H1 (cell line): ENCODE data around the gene CCDC127. TPM values are rescaled to one million over a fixed set of nuclear protein-coding genes. Genes with fewer than 3 reads are reported as not detected.

Source experiments
- CTCF ChIA-PET: fragments of 300-600 bp; sonication (Branson Sonifier 250); formaldehyde crosslinking; loops from one replicate; lab custom pipeline; 2021; ENCODE audit not compliant: partially characterized antibody; lab: Charles Lee
- POLR2A ChIA-PET: fragments of 300-600 bp; sonication (Branson Sonifier 250); formaldehyde crosslinking; loops from one replicate; lab custom pipeline; 2021; ENCODE audit warnings: inconsistent platforms; ENCODE audit not compliant: partially characterized antibody; lab: Charles Lee
- DNase-seq, 2 experiments: peaks; one replicate each; pipeline versions ENCODE4 v3.0.0 to v3.0.0-alpha.2; 2010 to 2022; ENCODE audit warnings: low spot score in 2 of 2, low read depth in 1 of 2, mixed read lengths in 1 of 2
- FAIRE-seq: peaks from 2 replicates; lab custom pipeline; 2011; peaks lifted over from hg19 to GRCh38; lab: Jason Lieb, UNC
- H2AFZ ChIP-seq: 2 replicates; pipeline ENCODE4 v1.8.1; 2012; ENCODE audit warnings: low read length, inconsistent platforms
- H2AK5ac ChIP-seq: 2 replicates; pipeline ENCODE4 v1.6.1; 2013; ENCODE audit warnings: low read depth, low read length
- H2BK120ac ChIP-seq: replicated peaks from 2 replicates; pipeline ENCODE3; 2013; ENCODE audit warnings: low read depth, low read length, inconsistent platforms
- H2BK12ac ChIP-seq: 2 replicates; pipeline ENCODE4 v1.6.1; 2013; ENCODE audit warnings: low read depth, low read length
- H2BK15ac ChIP-seq: 2 replicates; pipeline ENCODE4 v1.6.1; 2013; ENCODE audit warnings: low read length
- H2BK20ac ChIP-seq: 2 replicates; pipeline ENCODE4 v1.6.1; 2013; ENCODE audit warnings: low read length
- H2BK5ac ChIP-seq: 2 replicates; pipeline ENCODE4 v1.6.1; 2013; ENCODE audit warnings: low read depth, low read length
- H3K14ac ChIP-seq: 2 replicates; pipeline ENCODE4 v1.6.1; 2013; ENCODE audit warnings: inconsistent platforms; ENCODE audit not compliant: insufficient read length
- H3K18ac ChIP-seq: 2 replicates; pipeline ENCODE4 v1.6.1; 2013; ENCODE audit warnings: low read length; ENCODE audit errors: extremely low read depth
- H3K23ac ChIP-seq: 2 replicates; pipeline ENCODE4 v1.6.1; 2013; ENCODE audit warnings: inconsistent platforms; ENCODE audit not compliant: insufficient read length
- H3K23me2 ChIP-seq: 2 replicates; pipeline ENCODE4 v1.6.1; 2013; ENCODE audit warnings: low read depth, low read length
- H3K27ac ChIP-seq: 2 replicates; pipeline ENCODE4 v1.6.1; 2011; ENCODE audit warnings: low read depth, low read length, inconsistent platforms
- H3K27me3 ChIP-seq, 4 experiments: replicated peaks in 1 of 4; 1 replicate in 1 of 4; 2 replicates in 3 of 4; pipeline versions ENCODE4 v1.6.1 to v1.8.1; 2011 to 2013; ENCODE audit warnings: low read length in 3 of 4, mild to moderate bottlenecking in 3 of 4, inconsistent platforms in 2 of 4, mixed read lengths in 2 of 4, moderate library complexity in 1 of 4; ENCODE audit not compliant: control insufficient read depth in 3 of 4, insufficient read depth in 3 of 4; ENCODE audit errors: extremely low read depth in 1 of 4
- H3K36me3 ChIP-seq, 4 experiments: 2 replicates each; pipeline versions ENCODE4 v1.6.1 to v1.8.1; 2011 to 2013; ENCODE audit warnings: mild to moderate bottlenecking in 4 of 4, low read length in 3 of 4, moderate library complexity in 2 of 4, control low read depth in 1 of 4, inconsistent platforms in 1 of 4; ENCODE audit not compliant: insufficient read depth in 4 of 4, control insufficient read depth in 2 of 4
- H3K4ac ChIP-seq: replicated peaks from 2 replicates; pipeline ENCODE3; 2013; ENCODE audit warnings: low read length, low read depth, mixed read lengths, inconsistent platforms; ENCODE audit not compliant: insufficient read length
- H3K4me1 ChIP-seq, 4 experiments: replicated peaks in 1 of 4; 1 replicate in 1 of 4; 2 replicates in 3 of 4; pipeline versions ENCODE4 v1.6.1 to v1.8.1; 2011 to 2013; ENCODE audit warnings: low read length in 3 of 4, inconsistent platforms in 2 of 4, mixed read lengths in 1 of 4; ENCODE audit not compliant: insufficient read depth in 4 of 4, control insufficient read depth in 3 of 4
- H3K4me2 ChIP-seq, 2 experiments: 2 replicates each; pipeline versions ENCODE4 v1.6.1 to v1.8.1; 2011 to 2013; ENCODE audit warnings: low read depth in 2 of 2, low read length in 2 of 2, control low read depth in 1 of 2, inconsistent platforms in 1 of 2, mild to moderate bottlenecking in 1 of 2; ENCODE audit not compliant: insufficient read depth in 1 of 2
- H3K4me3 ChIP-seq, 4 experiments: fragments of 200-600, 300-600 bp in 1 of 4; sonication (generic), shearing (Covaris generic), sonication (Bioruptor Twin) in 1 of 4; 2 replicates each; pipeline versions ENCODE4 v1.5.1 to v1.8.1; 2011 to 2016; ENCODE audit warnings: low read length in 4 of 4, low read depth in 3 of 4, control low read depth in 2 of 4, inconsistent platforms in 2 of 4, mild to moderate bottlenecking in 2 of 4, mixed read lengths in 1 of 4, moderate library complexity in 1 of 4; ENCODE audit not compliant: insufficient read depth in 2 of 4; ENCODE audit errors: extremely low read depth in 1 of 4
- H3K56ac ChIP-seq: replicated peaks from 2 replicates; pipeline ENCODE3; 2013; ENCODE audit warnings: low read depth, mild to moderate bottlenecking, mixed read lengths, low read length, inconsistent platforms; ENCODE audit not compliant: insufficient read length
- H3K79me1 ChIP-seq: 2 replicates; pipeline ENCODE4 v1.6.1; 2013; ENCODE audit warnings: low read depth, low read length, control low read depth
- H3K79me2 ChIP-seq, 2 experiments: 2 replicates each; pipeline versions ENCODE4 v1.6.1 to v1.8.1; 2012 to 2013; ENCODE audit warnings: low read length in 2 of 2, mild to moderate bottlenecking in 2 of 2, inconsistent platforms in 1 of 2; ENCODE audit not compliant: insufficient read depth in 2 of 2, control insufficient read depth in 1 of 2
- H3K9ac ChIP-seq, 4 experiments: replicated peaks in 1 of 4; 1 replicate in 1 of 4; 2 replicates in 3 of 4; pipeline versions ENCODE4 v1.6.1 to v1.8.1; 2011 to 2013; ENCODE audit warnings: low read depth in 3 of 4, low read length in 3 of 4, control low read depth in 2 of 4, mild to moderate bottlenecking in 2 of 4, moderate library complexity in 2 of 4, inconsistent platforms in 1 of 4; ENCODE audit errors: extremely low read depth in 1 of 4
- H3K9me3 ChIP-seq, 2 experiments: 2 replicates each; pipeline versions ENCODE4 v1.6.1 to v1.8.1; 2012 to 2013; ENCODE audit warnings: mild to moderate bottlenecking in 2 of 2, moderate library complexity in 2 of 2, control low read depth in 1 of 2, inconsistent platforms in 1 of 2, low read depth in 1 of 2, low read length in 1 of 2, mixed read lengths in 1 of 2; ENCODE audit not compliant: insufficient read depth in 2 of 2
- H4K20me1 ChIP-seq, 2 experiments: replicated peaks in 1 of 2; 2 replicates each; pipeline versions ENCODE3 to v1.8.1; 2011 to 2013; ENCODE audit warnings: inconsistent platforms in 2 of 2, low read length in 2 of 2, mild to moderate bottlenecking in 1 of 2; ENCODE audit not compliant: insufficient read depth in 2 of 2, control insufficient read depth in 1 of 2
- H4K5ac ChIP-seq: 2 replicates; pipeline ENCODE4 v1.6.1; 2013; ENCODE audit warnings: low read length, low read depth, mixed read lengths, inconsistent platforms; ENCODE audit not compliant: insufficient read length
- H4K8ac ChIP-seq: 2 replicates; pipeline ENCODE4 v1.8.0; 2013; ENCODE audit warnings: mild to moderate bottlenecking, moderate library complexity, low read length, inconsistent platforms; ENCODE audit not compliant: insufficient read depth; ENCODE audit errors: extremely low read depth
- H4K91ac ChIP-seq: replicated peaks from 2 replicates; pipeline ENCODE3; 2013; ENCODE audit warnings: low read length, mixed read lengths, inconsistent platforms; ENCODE audit not compliant: insufficient read length
- ATF2 ChIP-seq: IDR thresholded peaks from 2 replicates; pipeline ENCODE4 v1.6.1; 2012; ENCODE audit warnings: low read length, inconsistent platforms
- ATF3 ChIP-seq: IDR thresholded peaks from 2 replicates; pipeline ENCODE4 v1.6.1; 2011; ENCODE audit warnings: low read depth, mild to moderate bottlenecking, low read length; ENCODE audit not compliant: insufficient read depth
- BACH1 ChIP-seq: IDR thresholded peaks from 2 replicates; pipeline ENCODE4 v1.6.1; 2012; ENCODE audit warnings: low read length, improper control_type of control experiment
- CHD2 ChIP-seq: IDR thresholded peaks from 2 replicates; pipeline ENCODE4 v1.6.1; 2012; ENCODE audit warnings: low read length, improper control_type of control experiment
- EGR1 ChIP-seq: IDR thresholded peaks from 2 replicates; pipeline ENCODE4 v1.6.1; 2011; ENCODE audit warnings: low read depth, low read length, borderline replicate concordance
- JUND ChIP-seq: IDR thresholded peaks from 2 replicates; pipeline ENCODE4 v1.6.1; 2011; ENCODE audit warnings: mild to moderate bottlenecking, improper control_type of control experiment, low read length
- MAFK ChIP-seq: IDR thresholded peaks from 2 replicates; pipeline ENCODE4 v1.6.1; 2012; ENCODE audit warnings: low read depth, mild to moderate bottlenecking, improper control_type of control experiment, low read length
- POLR2A ChIP-seq, 2 experiments: IDR thresholded peaks; 1 replicate in 1 of 2; 2 replicates in 1 of 2; pipeline ENCODE4 v1.6.1; 2011; ENCODE audit warnings: low read depth in 2 of 2, low read length in 2 of 2, mild to moderate bottlenecking in 2 of 2; ENCODE audit errors: control extremely low read depth in 1 of 2
- RFX5 ChIP-seq: IDR thresholded peaks from 2 replicates; pipeline ENCODE4 v1.6.1; 2011; ENCODE audit warnings: low read depth, low read length, improper control_type of control experiment, borderline replicate concordance
- SUZ12 ChIP-seq: fragments of 200-600 bp; sonication (generic); IDR thresholded peaks from 2 replicates; pipeline ENCODE4 v1.6.1; 2012; ENCODE audit warnings: mild to moderate bottlenecking, inconsistent platforms, low read length, moderate library complexity, mixed read lengths
- TAF7 ChIP-seq: optimal IDR thresholded peaks from 2 replicates; pipeline ENCODE3; 2011; ENCODE audit warnings: low read depth, mild to moderate bottlenecking, inconsistent platforms, low read length, moderate library complexity, borderline replicate concordance
- TCF12 ChIP-seq: IDR thresholded peaks from 2 replicates; pipeline ENCODE4 v1.6.1; 2011; ENCODE audit warnings: low read depth, mild to moderate bottlenecking, low read length
- TEAD4 ChIP-seq: IDR thresholded peaks from 2 replicates; pipeline ENCODE4 v1.6.1; 2012; ENCODE audit warnings: low read depth, low read length, inconsistent platforms, mixed read lengths
- WGBS, 2 experiments: shearing (Covaris generic) in 1 of 2; methylation state at CpG; one replicate each; pipeline versions ENCODE4 v1.1.6 to v1.1.7; 2013 to 2015; ENCODE audit warnings: low lambda C conversion rate in 2 of 2, mixed read lengths in 2 of 2, inconsistent platforms in 1 of 2, low coverage in 1 of 2, missing lambda C conversion rate in 1 of 2; ENCODE audit not compliant: insufficient replicate concordance in 2 of 2, insufficient coverage in 1 of 2, insufficient read length in 1 of 2; ENCODE audit errors: extremely low coverage in 1 of 2, missing lambda C conversion rate in 1 of 2; 5-methylcytosine and 5-hydroxymethylcytosine counted together
- polyA plus RNA-seq, 7 experiments: library from polyadenylated mRNA; depleted of rRNA in 3 of 7; stranded (reverse) in 5 of 7; unstranded in 2 of 7; fragments of >200 nt in 5 of 7; fragments of 200-250 nt in 2 of 7; gene quantifications; 1 replicate in 5 of 7; 2 replicates in 1 of 7; 4 replicates in 1 of 7; pipeline versions ENCODE4 v1.2.1 to v1.2.3, GENCODE V29; 2011 to 2013; ENCODE audit warnings: missing spikeins in 2 of 7, mixed read lengths in 2 of 7
- total RNA-seq: library from RNA; stranded (reverse); fragmentation: NEBNext Ultra II Directional; extraction: Animal tissue kit (Norgen Biotek cat#: 25700); gene quantifications from 2 replicates; pipeline ENCODE4 v1.2.1, GENCODE V29; 2021

Gene CCDC127
- total and polyA plus RNA-seq, 2 of the 8 experiments (the other 6 are each of a cell fraction or from before 2014, with no cell fraction given), result 2.9 to 8.0 TPM

- Histone ChIP-seq H2BK5ac (no peak overlapping the region), H3K14ac (no peak overlapping the region), H2BK120ac (no peak overlapping the region), H2AK5ac (no peak overlapping the region), H4K91ac (no peak overlapping the region), H4K20me1 (peaks cover 3 to 5% of the 10 kb centered on the region in 2 experiments), H3K9me3 (no peaks in the 10 kb centered on the region), H3K4me3 (no peak overlapping the region), H3K27ac (no peak overlapping the region), H4K8ac (no peak overlapping the region), H2AFZ (no peak overlapping the region), H2BK20ac (no peak overlapping the region), H2BK12ac (no peak overlapping the region), H3K27me3 (no peaks in the 10 kb centered on the region), H4K5ac (no peak overlapping the region), H3K18ac (no peak overlapping the region), H3K56ac (no peak overlapping the region), H3K4me2 (no peak overlapping the region), H3K9ac (no peak overlapping the region), H3K79me2 (no peaks in the 10 kb centered on the region), H3K4ac (no peak overlapping the region), H3K4me1 (peaks cover 0 to 2% (median 0%) of the 10 kb centered on the region in 4 experiments; a peak in 1 of 7 replicates), H3K23me2 (no peaks in the 10 kb centered on the region), H3K23ac (no peak overlapping the region), H2BK15ac (no peak overlapping the region), H3K79me1 (no peaks in the 10 kb centered on the region), H3K36me3 (peaks cover 17 to 63% (median 47%) of the 10 kb centered on the region in 4 experiments)
- ChIA-PET POLR2A (no interaction called here), CTCF (no interaction called here)
- no peak for DNase-seq
- WGBS, 2 experiments, result 91% methylated on average over 3 of the region's 3 CpGs; no CpG with 5 or more reads in 1 of the 2 experiments
- FAIRE-seq, result no peak
- no peak for TF ChIP-seq JUND
- no peak for TF ChIP-seq CHD2
- TF ChIP-seq ATF2, result no peak
- TF ChIP-seq TAF7, result no peak
- TF ChIP-seq POLR2A (IDR thresholded peaks at IDR 0.05; ENCODE audit: control extremely low read depth in 1 of 2, low read depth in 2 of 2, low read length in 2 of 2), result no peak
- no peak for TF ChIP-seq SUZ12
- TF ChIP-seq RFX5, result no peak
- no peak for TF ChIP-seq BACH1
- no peak for TF ChIP-seq MAFK
- TF ChIP-seq ATF3, result no peak
- TF ChIP-seq EGR1, result no peak
- no peak for TF ChIP-seq TCF12
- TF ChIP-seq TEAD4, result no peak
Observed at GRCh38 chr5:228886-229285, 10.9 kb upstream of the CCDC127 start.
